Retinal pigment epithelial cell (primary cell): ENCODE measurements around the gene DLGAP1.

ENCODE experiments used
- DNase-seq: peaks from one replicate; pipeline ENCODE4 v3.0.0-alpha.2; 2010; ENCODE audit warnings: low read depth
- H3K4me3 ChIP-seq: 2 replicates; pipeline ENCODE4 v1.5.1; 2011; ENCODE audit warnings: mild to moderate bottlenecking, low read length, control low read depth, moderate library complexity
- CTCF ChIP-seq: conservative IDR thresholded peaks from 2 replicates; pipeline ENCODE4 v1.5.1; 2011; ENCODE audit warnings: low read depth, low read length, control low read depth, inconsistent platforms

Gene DLGAP1

GRCh38 chr18:3920832-3921231 lies 534.3 kb downstream of the DLGAP1 start:
- no peak overlapping the region for H3K4me3 ChIP-seq
- no peak for DNase-seq
- TF ChIP-seq CTCF = no peak

GRCh38 chr18:3919396-3920061 lies 535.6 kb downstream of the DLGAP1 start:
- no peak overlapping the region for H3K4me3 ChIP-seq
- no peak for DNase-seq
- TF ChIP-seq CTCF = no peak

- no peak for TF ChIP-seq CTCF
- no peak overlapping the region for H3K4me3 ChIP-seq
- DNase-seq = no peak
Observed at GRCh38 chr18:3916082-3916481, 539.0 kb downstream of the DLGAP1 start.

GRCh38 chr18:3914833-3915610 lies 540.1 kb downstream of the DLGAP1 start:
- no peak for DNase-seq
- TF ChIP-seq CTCF = no peak
- H3K4me3 ChIP-seq = no peak overlapping the region

GRCh38 chr18:3914109-3914508 lies 541.0 kb downstream of the DLGAP1 start:
- no peak overlapping the region for H3K4me3 ChIP-seq
- no peak for DNase-seq
- TF ChIP-seq CTCF = no peak

GRCh38 chr18:3912705-3913104 lies 542.4 kb downstream of the DLGAP1 start:
- TF ChIP-seq CTCF = no peak
- H3K4me3 ChIP-seq = no peak overlapping the region
- no peak for DNase-seq

- H3K4me3 ChIP-seq = no peak overlapping the region
- DNase-seq = no peak
- no peak for TF ChIP-seq CTCF
Observed at GRCh38 chr18:3911413-3911812, 543.7 kb downstream of the DLGAP1 start.
